Liver (tissue), 9 donors: Measurements from ENCODE around the gene CLEC16A. TPM values are rescaled to one million over a fixed set of nuclear protein-coding genes. Genes with fewer than 3 reads are reported as not detected.

ENCODE experiments used
- DNase-seq: peaks from one replicate; pipeline ENCODE4 v3.0.0-alpha.2; 2017; ENCODE audit warnings: low spot score
- H3K27ac ChIP-seq, 2 donors: one replicate each; pipeline ENCODE4 v1.7.0; 2013; ENCODE audit warnings: inconsistent platforms in 2 of 2, low read length in 2 of 2, control low read depth in 1 of 2, low read depth in 1 of 2, mild to moderate bottlenecking in 1 of 2
- H3K27me3 ChIP-seq, 4 donors: one replicate each; pipeline versions ENCODE4 v1.6.1 to v1.7.0; 2013; ENCODE audit warnings: low read length in 3 of 4, inconsistent platforms in 1 of 4, mild to moderate bottlenecking in 1 of 4, moderate library complexity in 1 of 4; ENCODE audit not compliant: control insufficient read depth in 4 of 4, insufficient read depth in 4 of 4
- H3K36me3 ChIP-seq, 4 donors: one replicate each; pipeline versions ENCODE4 v1.6.1 to v1.7.0; 2013; ENCODE audit warnings: low read length in 3 of 4, mild to moderate bottlenecking in 3 of 4, low read depth in 1 of 4, moderate library complexity in 1 of 4; ENCODE audit not compliant: control insufficient read depth in 4 of 4, insufficient read depth in 3 of 4
- H3K4me1 ChIP-seq, 4 donors: one replicate each; pipeline versions ENCODE4 v1.6.1 to v1.7.0; 2013; ENCODE audit warnings: low read length in 3 of 4, mild to moderate bottlenecking in 3 of 4, moderate library complexity in 1 of 4; ENCODE audit not compliant: control insufficient read depth in 4 of 4, insufficient read depth in 4 of 4
- H3K4me3 ChIP-seq, 3 donors: one replicate each; pipeline versions ENCODE4 v1.6.1 to v1.7.0; 2013; ENCODE audit warnings: low read length in 3 of 3, control low read depth in 1 of 3, low read depth in 1 of 3, mild to moderate bottlenecking in 1 of 3
- H3K9ac ChIP-seq, 2 donors: one replicate each; pipeline ENCODE4 v1.7.0; 2013; ENCODE audit warnings: low read length in 2 of 2, mild to moderate bottlenecking in 2 of 2, moderate library complexity in 2 of 2, control low read depth in 1 of 2, low read depth in 1 of 2
- H3K9me3 ChIP-seq, 4 donors: one replicate each; pipeline versions ENCODE4 v1.6.1 to v1.7.0; 2013; ENCODE audit warnings: low read length in 3 of 4; ENCODE audit not compliant: control insufficient read depth in 4 of 4
- EGR1 ChIP-seq, 2 donors: IDR thresholded peaks; 2 replicates each; pipeline ENCODE4 v1.6.1; 2016 to 2018; ENCODE audit warnings: antibody characterized with exemption in 2 of 2, low read depth in 2 of 2
- FOXA2 ChIP-seq: IDR thresholded peaks from 2 replicates; pipeline ENCODE4 v1.6.1; 2016; ENCODE audit warnings: antibody characterized with exemption
- HNF4A ChIP-seq, 2 donors: conservative IDR thresholded peaks; 2 replicates each; pipeline ENCODE4 v1.6.1; 2016; ENCODE audit warnings: antibody characterized with exemption in 2 of 2, mild to moderate bottlenecking in 2 of 2
- HNF4G ChIP-seq: IDR thresholded peaks from 2 replicates; pipeline ENCODE4 v1.6.1; 2016; ENCODE audit warnings: antibody characterized with exemption
- NR2F2 ChIP-seq: IDR thresholded peaks from 2 replicates; pipeline ENCODE4 v1.6.1; 2016; ENCODE audit warnings: antibody characterized with exemption
- RAD21 ChIP-seq, 2 donors: IDR thresholded peaks; 2 replicates each; pipeline ENCODE4 v1.6.1; 2016; ENCODE audit warnings: antibody characterized with exemption in 2 of 2, mild to moderate bottlenecking in 2 of 2
- RXRA ChIP-seq, 2 donors: IDR thresholded peaks; 2 replicates each; pipeline ENCODE4 v1.6.1; 2017 to 2018; ENCODE audit warnings: antibody characterized with exemption in 2 of 2, mild to moderate bottlenecking in 1 of 2
- SP1 ChIP-seq: IDR thresholded peaks from 2 replicates; pipeline ENCODE4 v1.6.1; 2018; ENCODE audit warnings: antibody characterized with exemption, mild to moderate bottlenecking
- TAF1 ChIP-seq: conservative IDR thresholded peaks from 2 replicates; pipeline ENCODE4 v1.6.1; 2016; ENCODE audit warnings: antibody characterized with exemption, mild to moderate bottlenecking
- YY1 ChIP-seq: IDR thresholded peaks from 2 replicates; pipeline ENCODE4 v1.6.1; 2016; ENCODE audit warnings: antibody characterized with exemption, mild to moderate bottlenecking
- WGBS: extraction: QIAGEN DNeasy Blood & Tissue Kit; methylation state at CpG from one replicate; pipeline ENCODE4 v1.1.7; 2013; 5-methylcytosine and 5-hydroxymethylcytosine counted together
- polyA plus RNA-seq, 2 donors: library from polyadenylated mRNA; stranded (reverse) in 1 of 2; unstranded in 1 of 2; fragments of 200-250 nt in 1 of 2; fragments of >200 nt in 1 of 2; fragmentation: Nextera tagmentation in 1 of 2; extraction: Ambion mirVana in 1 of 2; gene quantifications; one replicate each; pipeline versions ENCODE4 v1.2.1 to v1.2.3, GENCODE V29; 2013 to 2015
- total RNA-seq, 2 donors: library from RNA; depleted of rRNA; stranded (reverse); fragments of >200 nt; gene quantifications; one replicate each; pipeline ENCODE4 v1.2.3, GENCODE V29; 2014
- TF ChIP-seq, protein P1 (sequence below): fragments of 150-350 bp; IDR thresholded peaks from 2 replicates; pipeline ENCODE4 v1.5.1; 2017; ENCODE audit warnings: improper control_type of control experiment, low read depth, low read length; ENCODE audit not compliant: missing input control
- TF ChIP-seq, protein P2 (sequence below): IDR thresholded peaks from 2 replicates; pipeline ENCODE4 v1.6.1; 2016; ENCODE audit warnings: antibody characterized with exemption
- TF ChIP-seq, protein P3 (sequence below): IDR thresholded peaks from 2 replicates; pipeline ENCODE4 v1.6.1; 2016; ENCODE audit warnings: antibody characterized with exemption, mild to moderate bottlenecking
- TF ChIP-seq, protein P4 (sequence below): IDR thresholded peaks from 2 replicates; pipeline ENCODE4 v1.6.1; 2016; ENCODE audit warnings: antibody characterized with exemption
- TF ChIP-seq, protein P5 (sequence below): IDR thresholded peaks from 2 replicates; pipeline ENCODE4 v1.6.1; 2016; ENCODE audit warnings: antibody characterized with exemption
- donor health status: healthy.
- donor health status: healthy.
- donor health status: healthy.
- donor health status: healthy.
- donor health status: healthy.

The CLEC16A gene
- total and polyA plus RNA-seq, 4 donors = 9.7 to 23.0 (median 17.4) TPM

DNA sequence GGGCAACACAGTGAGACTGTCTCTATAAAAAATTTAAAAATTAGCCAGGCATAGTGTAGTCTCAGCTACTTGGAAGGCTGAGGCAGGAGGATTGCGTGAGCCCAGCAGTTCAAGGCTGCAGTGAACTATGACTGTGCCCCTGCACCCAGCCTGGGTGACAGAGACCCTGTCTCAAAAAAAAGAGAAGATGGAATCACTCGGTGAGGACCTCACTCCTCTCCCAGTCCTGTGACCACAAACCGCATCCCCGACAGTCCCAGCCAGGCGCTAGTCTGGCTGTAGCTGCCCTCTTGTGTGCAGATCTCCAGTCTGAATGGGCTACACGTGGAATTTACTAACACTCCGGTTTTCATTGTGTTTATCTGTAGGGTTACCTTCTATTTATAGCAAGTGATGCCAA is 13.2 kb upstream of the CLEC16A start:
- H3K36me3 ChIP-seq = peaks cover 0 to 3% (median 2%) of the 10 kb centered on the region in 4 donors

More for the DNA sequence above, 13.2 kb upstream of the CLEC16A start:
- Histone ChIP-seq H3K9me3 (no peaks in the 10 kb centered on the region), H3K27ac (no peak overlapping the region), H3K27me3 (no peaks in the 10 kb centered on the region), H3K4me1 (peaks cover 10 to 78% (median 63%) of the 10 kb centered on the region in 4 donors), H3K9ac (no peak overlapping the region), H3K4me3 (no peak overlapping the region)
- TF ChIP-seq, protein P1, sequence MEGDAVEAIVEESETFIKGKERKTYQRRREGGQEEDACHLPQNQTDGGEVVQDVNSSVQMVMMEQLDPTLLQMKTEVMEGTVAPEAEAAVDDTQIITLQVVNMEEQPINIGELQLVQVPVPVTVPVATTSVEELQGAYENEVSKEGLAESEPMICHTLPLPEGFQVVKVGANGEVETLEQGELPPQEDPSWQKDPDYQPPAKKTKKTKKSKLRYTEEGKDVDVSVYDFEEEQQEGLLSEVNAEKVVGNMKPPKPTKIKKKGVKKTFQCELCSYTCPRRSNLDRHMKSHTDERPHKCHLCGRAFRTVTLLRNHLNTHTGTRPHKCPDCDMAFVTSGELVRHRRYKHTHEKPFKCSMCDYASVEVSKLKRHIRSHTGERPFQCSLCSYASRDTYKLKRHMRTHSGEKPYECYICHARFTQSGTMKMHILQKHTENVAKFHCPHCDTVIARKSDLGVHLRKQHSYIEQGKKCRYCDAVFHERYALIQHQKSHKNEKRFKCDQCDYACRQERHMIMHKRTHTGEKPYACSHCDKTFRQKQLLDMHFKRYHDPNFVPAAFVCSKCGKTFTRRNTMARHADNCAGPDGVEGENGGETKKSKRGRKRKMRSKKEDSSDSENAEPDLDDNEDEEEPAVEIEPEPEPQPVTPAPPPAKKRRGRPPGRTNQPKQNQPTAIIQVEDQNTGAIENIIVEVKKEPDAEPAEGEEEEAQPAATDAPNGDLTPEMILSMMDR = no peak
- no peak for TF ChIP-seq EGR1 (IDR thresholded peaks at IDR 0.05; ENCODE audit: low read depth in 2 of 2)
- TF ChIP-seq, protein P2, sequence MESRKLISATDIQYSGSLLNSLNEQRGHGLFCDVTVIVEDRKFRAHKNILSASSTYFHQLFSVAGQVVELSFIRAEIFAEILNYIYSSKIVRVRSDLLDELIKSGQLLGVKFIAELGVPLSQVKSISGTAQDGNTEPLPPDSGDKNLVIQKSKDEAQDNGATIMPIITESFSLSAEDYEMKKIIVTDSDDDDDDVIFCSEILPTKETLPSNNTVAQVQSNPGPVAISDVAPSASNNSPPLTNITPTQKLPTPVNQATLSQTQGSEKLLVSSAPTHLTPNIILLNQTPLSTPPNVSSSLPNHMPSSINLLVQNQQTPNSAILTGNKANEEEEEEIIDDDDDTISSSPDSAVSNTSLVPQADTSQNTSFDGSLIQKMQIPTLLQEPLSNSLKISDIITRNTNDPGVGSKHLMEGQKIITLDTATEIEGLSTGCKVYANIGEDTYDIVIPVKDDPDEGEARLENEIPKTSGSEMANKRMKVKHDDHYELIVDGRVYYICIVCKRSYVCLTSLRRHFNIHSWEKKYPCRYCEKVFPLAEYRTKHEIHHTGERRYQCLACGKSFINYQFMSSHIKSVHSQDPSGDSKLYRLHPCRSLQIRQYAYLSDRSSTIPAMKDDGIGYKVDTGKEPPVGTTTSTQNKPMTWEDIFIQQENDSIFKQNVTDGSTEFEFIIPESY = no peak
- TF ChIP-seq RXRA (IDR thresholded peaks at IDR 0.05) = no peak
- no peak for TF ChIP-seq YY1
- no peak for TF ChIP-seq RAD21 (IDR thresholded peaks at IDR 0.05)
- TF ChIP-seq, protein P3, sequence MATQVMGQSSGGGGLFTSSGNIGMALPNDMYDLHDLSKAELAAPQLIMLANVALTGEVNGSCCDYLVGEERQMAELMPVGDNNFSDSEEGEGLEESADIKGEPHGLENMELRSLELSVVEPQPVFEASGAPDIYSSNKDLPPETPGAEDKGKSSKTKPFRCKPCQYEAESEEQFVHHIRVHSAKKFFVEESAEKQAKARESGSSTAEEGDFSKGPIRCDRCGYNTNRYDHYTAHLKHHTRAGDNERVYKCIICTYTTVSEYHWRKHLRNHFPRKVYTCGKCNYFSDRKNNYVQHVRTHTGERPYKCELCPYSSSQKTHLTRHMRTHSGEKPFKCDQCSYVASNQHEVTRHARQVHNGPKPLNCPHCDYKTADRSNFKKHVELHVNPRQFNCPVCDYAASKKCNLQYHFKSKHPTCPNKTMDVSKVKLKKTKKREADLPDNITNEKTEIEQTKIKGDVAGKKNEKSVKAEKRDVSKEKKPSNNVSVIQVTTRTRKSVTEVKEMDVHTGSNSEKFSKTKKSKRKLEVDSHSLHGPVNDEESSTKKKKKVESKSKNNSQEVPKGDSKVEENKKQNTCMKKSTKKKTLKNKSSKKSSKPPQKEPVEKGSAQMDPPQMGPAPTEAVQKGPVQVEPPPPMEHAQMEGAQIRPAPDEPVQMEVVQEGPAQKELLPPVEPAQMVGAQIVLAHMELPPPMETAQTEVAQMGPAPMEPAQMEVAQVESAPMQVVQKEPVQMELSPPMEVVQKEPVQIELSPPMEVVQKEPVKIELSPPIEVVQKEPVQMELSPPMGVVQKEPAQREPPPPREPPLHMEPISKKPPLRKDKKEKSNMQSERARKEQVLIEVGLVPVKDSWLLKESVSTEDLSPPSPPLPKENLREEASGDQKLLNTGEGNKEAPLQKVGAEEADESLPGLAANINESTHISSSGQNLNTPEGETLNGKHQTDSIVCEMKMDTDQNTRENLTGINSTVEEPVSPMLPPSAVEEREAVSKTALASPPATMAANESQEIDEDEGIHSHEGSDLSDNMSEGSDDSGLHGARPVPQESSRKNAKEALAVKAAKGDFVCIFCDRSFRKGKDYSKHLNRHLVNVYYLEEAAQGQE = no peak
- TF ChIP-seq FOXA2 = no peak
- TF ChIP-seq, protein P4, sequence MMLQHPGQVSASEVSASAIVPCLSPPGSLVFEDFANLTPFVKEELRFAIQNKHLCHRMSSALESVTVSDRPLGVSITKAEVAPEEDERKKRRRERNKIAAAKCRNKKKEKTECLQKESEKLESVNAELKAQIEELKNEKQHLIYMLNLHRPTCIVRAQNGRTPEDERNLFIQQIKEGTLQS = no peak
- TF ChIP-seq HNF4G = no peak
- no peak for TF ChIP-seq SP1
- no peak for TF ChIP-seq TAF1
- no peak for TF ChIP-seq NR2F2
- TF ChIP-seq, protein P5, sequence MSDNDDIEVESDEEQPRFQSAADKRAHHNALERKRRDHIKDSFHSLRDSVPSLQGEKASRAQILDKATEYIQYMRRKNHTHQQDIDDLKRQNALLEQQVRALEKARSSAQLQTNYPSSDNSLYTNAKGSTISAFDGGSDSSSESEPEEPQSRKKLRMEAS = no peak
- TF ChIP-seq HNF4A (conservative IDR thresholded peaks at IDR 0.05) = no peak
- no peak for DNase-seq
- WGBS = 72% methylated on average over 7 of the region's 7 CpGs
